Smooth muscle cell (in vitro differentiated cells): ENCODE data around the gene CHRNA3. TPM values are rescaled to one million over a fixed set of nuclear protein-coding genes. Genes with fewer than 3 reads are reported as not detected.

Source experiments
- DNase-seq: peaks from one replicate; lab custom pipeline; 2025; ENCODE audit not compliant: unreplicated experiment; lab: John Stamatoyannopoulos, UW
- H2AFZ ChIP-seq: fragments of 200-600 bp; sonication (generic); 2 replicates; pipeline ENCODE4 v1.6.0; 2016; ENCODE audit warnings: antibody characterized with exemption, low read depth, mild to moderate bottlenecking
- H3F3A ChIP-seq: fragments of 200-600 bp; sonication (generic); 2 replicates; pipeline ENCODE4 v1.6.0; 2017; ENCODE audit warnings: antibody characterized with exemption, low read depth
- H3K27ac ChIP-seq: fragments of 200-600 bp; sonication (generic); 2 replicates; pipeline ENCODE4 v1.5.1; 2016; ENCODE audit warnings: low read depth, mild to moderate bottlenecking
- H3K27me3 ChIP-seq: fragments of 200-600 bp; sonication (generic); 2 replicates; pipeline ENCODE4 v1.6.1; 2016; ENCODE audit warnings: low read depth, mild to moderate bottlenecking
- H3K36me3 ChIP-seq: fragments of 200-600 bp; sonication (generic); 2 replicates; pipeline ENCODE4 v1.5.1; 2016; ENCODE audit warnings: low read depth
- H3K4me1 ChIP-seq: fragments of 200-600 bp; sonication (generic); 2 replicates; pipeline ENCODE4 v1.5.1; 2016; ENCODE audit warnings: low read depth
- H3K4me2 ChIP-seq: fragments of 200-600 bp; sonication (generic); 2 replicates; pipeline ENCODE4 v1.6.0; 2016; ENCODE audit warnings: mild to moderate bottlenecking
- H3K4me3 ChIP-seq: fragments of 200-600 bp; sonication (generic); 2 replicates; pipeline ENCODE4 v1.5.1; 2016; ENCODE audit warnings: mild to moderate bottlenecking
- H3K79me2 ChIP-seq: fragments of 200-600 bp; sonication (generic); 2 replicates; pipeline ENCODE4 v1.6.0; 2016; ENCODE audit warnings: low read depth, mild to moderate bottlenecking
- H3K9ac ChIP-seq: fragments of 200-600 bp; sonication (generic); 2 replicates; pipeline ENCODE4 v1.6.0; 2016; ENCODE audit warnings: low read depth
- H3K9me3 ChIP-seq: fragments of 200-600 bp; sonication (generic); replicated peaks from 2 replicates; pipeline ENCODE4 v1.5.1; 2016; ENCODE audit warnings: low read depth
- H4K20me1 ChIP-seq: fragments of 200-600 bp; sonication (generic); 2 replicates; pipeline ENCODE4 v1.6.0; 2016; ENCODE audit warnings: low read depth
- WGBS: methylation state at CpG from one replicate; pipeline ENCODE4 v1.1.7; 2016; ENCODE audit warnings: low lambda C conversion rate; 5-methylcytosine and 5-hydroxymethylcytosine counted together
- polyA plus RNA-seq: library from polyadenylated mRNA; unstranded; fragments of >200 nt; fragmentation: Nextera tagmentation; extraction: Ambion mirVana; gene quantifications from 2 replicates; pipeline ENCODE4 v1.2.1, GENCODE V29; 2016
- total RNA-seq: library from RNA; depleted of rRNA; stranded (reverse); fragments of >200 nt; gene quantifications from 2 replicates; pipeline ENCODE4 v1.2.3, GENCODE V29; 2014
- TF ChIP-seq, protein P1 (sequence below): fragments of 200-600 bp; sonication (generic); IDR thresholded peaks from 2 replicates; pipeline ENCODE4 v1.5.1; 2017; ENCODE audit warnings: borderline replicate concordance, mild to moderate bottlenecking, antibody characterized with exemption; ENCODE audit not compliant: insufficient read depth, poor library complexity, severe bottlenecking

The CHRNA3 gene
- total RNA-seq (1.1 TPM in 1 of 2 replicates, not detected in the other), polyA plus RNA-seq (0.31 TPM in 1 of 2 replicates, not detected in the other)

- WGBS, result 3% methylated on average over 70 of the region's 102 CpGs
Observed at GRCh38 chr15:78620527-78621421, at the start of gene CHRNA3. TSS of gene CHRNA3 (minus strand) at chr15:78620996. CDS start at chr15:78620794, 202 bp downstream.

GRCh38 chr15:78668987-78669386 lies 48.2 kb upstream of the CHRNA3 start:
- no peaks in the 10 kb centered on the region for H3F3A ChIP-seq

More at GRCh38 chr15:78620527-78621421, at the start of gene CHRNA3:
- peaks cover 6% of the 10 kb centered on the region for H3K4me1 ChIP-seq
- peak within 1 kb of the TSS; percentile 45 for H3K4me3 ChIP-seq
- no peak within 1 kb of the TSS for H2AFZ ChIP-seq
- TF ChIP-seq, protein P1, sequence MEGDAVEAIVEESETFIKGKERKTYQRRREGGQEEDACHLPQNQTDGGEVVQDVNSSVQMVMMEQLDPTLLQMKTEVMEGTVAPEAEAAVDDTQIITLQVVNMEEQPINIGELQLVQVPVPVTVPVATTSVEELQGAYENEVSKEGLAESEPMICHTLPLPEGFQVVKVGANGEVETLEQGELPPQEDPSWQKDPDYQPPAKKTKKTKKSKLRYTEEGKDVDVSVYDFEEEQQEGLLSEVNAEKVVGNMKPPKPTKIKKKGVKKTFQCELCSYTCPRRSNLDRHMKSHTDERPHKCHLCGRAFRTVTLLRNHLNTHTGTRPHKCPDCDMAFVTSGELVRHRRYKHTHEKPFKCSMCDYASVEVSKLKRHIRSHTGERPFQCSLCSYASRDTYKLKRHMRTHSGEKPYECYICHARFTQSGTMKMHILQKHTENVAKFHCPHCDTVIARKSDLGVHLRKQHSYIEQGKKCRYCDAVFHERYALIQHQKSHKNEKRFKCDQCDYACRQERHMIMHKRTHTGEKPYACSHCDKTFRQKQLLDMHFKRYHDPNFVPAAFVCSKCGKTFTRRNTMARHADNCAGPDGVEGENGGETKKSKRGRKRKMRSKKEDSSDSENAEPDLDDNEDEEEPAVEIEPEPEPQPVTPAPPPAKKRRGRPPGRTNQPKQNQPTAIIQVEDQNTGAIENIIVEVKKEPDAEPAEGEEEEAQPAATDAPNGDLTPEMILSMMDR, result no peak
- no peaks in the 10 kb centered on the region for H4K20me1 ChIP-seq
- H3K9ac ChIP-seq, result no peak within 1 kb of the TSS
- DNase-seq, result no peak
- H3F3A ChIP-seq, result no peaks in the 10 kb centered on the region
- peak within 1 kb of the TSS; percentile 85 for H3K4me2 ChIP-seq
- no peaks in the 10 kb centered on the region for H3K9me3 ChIP-seq
- H3K27me3 ChIP-seq, result peaks cover 70% of the 10 kb centered on the region
- H3K79me2 ChIP-seq, result no peaks in the 10 kb centered on the region
- no peak within 1 kb of the TSS for H3K27ac ChIP-seq
- no peaks in the 10 kb centered on the region for H3K36me3 ChIP-seq

DNA sequence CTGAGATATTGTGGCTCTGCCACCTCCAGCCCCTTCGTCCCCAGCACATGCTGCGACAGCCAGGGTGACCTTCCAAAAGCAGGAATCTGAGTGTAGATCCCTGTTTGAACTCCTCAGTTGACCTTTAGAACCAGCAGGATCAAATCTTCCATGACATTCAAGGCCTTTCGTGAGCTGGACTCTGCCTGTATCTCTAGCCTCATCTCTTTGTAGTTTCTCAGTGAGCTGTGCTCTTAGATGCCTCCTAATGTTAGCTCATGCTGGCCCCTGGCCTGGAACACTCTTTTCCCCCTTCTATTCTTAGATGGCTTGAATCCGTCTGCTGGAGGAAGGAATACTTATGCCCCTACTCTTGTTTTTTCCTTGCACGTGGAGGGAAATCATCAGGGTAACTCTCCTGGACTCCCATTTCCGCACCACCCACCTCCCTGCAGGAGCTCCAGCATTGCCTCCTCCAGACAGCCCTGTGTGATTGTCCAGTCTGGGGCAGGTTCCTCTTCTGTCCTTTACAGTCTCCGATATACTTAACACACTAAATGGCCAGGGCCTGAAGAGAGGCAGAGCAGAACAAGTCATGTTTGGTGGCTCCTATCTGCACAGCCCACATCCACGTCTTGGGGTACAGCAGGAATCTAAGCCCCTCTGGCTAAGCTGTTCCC lies 46.9 kb upstream of the CHRNA3 start:
- H3K79me2 ChIP-seq, result no peaks in the 10 kb centered on the region
- H3K27ac ChIP-seq, result no peak overlapping the region
- no peak for DNase-seq
- no peak overlapping the region for H3K4me3 ChIP-seq
- no peaks in the 10 kb centered on the region for H3F3A ChIP-seq
- TF ChIP-seq, protein P1, result no peak
- WGBS, result 90% methylated on average over 8 of the region's 8 CpGs
- peaks cover 10% of the 10 kb centered on the region for H3K4me1 ChIP-seq
- no peaks in the 10 kb centered on the region for H3K9me3 ChIP-seq
- no peak overlapping the region for H3K9ac ChIP-seq
- no peak overlapping the region for H3K4me2 ChIP-seq
- no peaks in the 10 kb centered on the region for H4K20me1 ChIP-seq
- H3K36me3 ChIP-seq, result no peaks in the 10 kb centered on the region
- H2AFZ ChIP-seq, result no peak overlapping the region
- peaks cover 22% of the 10 kb centered on the region for H3K27me3 ChIP-seq

More at GRCh38 chr15:78668987-78669386, 48.2 kb upstream of the CHRNA3 start:
- Histone ChIP-seq H3K9me3 (no peaks in the 10 kb centered on the region), H3K4me1 (peaks cover 10% of the 10 kb centered on the region), H3K79me2 (no peaks in the 10 kb centered on the region), H4K20me1 (no peaks in the 10 kb centered on the region), H3K9ac (no peak overlapping the region), H3K36me3 (no peaks in the 10 kb centered on the region), H3K4me2 (no peak overlapping the region), H3K27me3 (peaks cover 18% of the 10 kb centered on the region), H3K4me3 (no peak overlapping the region), H3K27ac (no peak overlapping the region), H2AFZ (no peak overlapping the region)
- TF ChIP-seq, protein P1, result no peak
- WGBS, result 40% methylated on average over 2 of the region's 2 CpGs
- DNase-seq, result no peak
